Stimulated activated CD8-positive, alpha-beta memory T cell treated with anti-CD3 and anti-CD28 coated beads, Interleukin-2, amount 100 ng/mL, for 1 hour (primary cell): Measurements from ENCODE around the gene NAMPT.
"Not testable (repeated sequence)": the region's sequence is repeated elsewhere in the genome, so short reads cannot be mapped to it uniquely, and the experiment has no call there.

ENCODE experiments used
- DNase-seq, 2 donors: peaks; one replicate each; pipeline ENCODE4 v3.0.0-alpha.2; 2020; ENCODE audit warnings: low read depth in 2 of 2

The NAMPT gene

DNA sequence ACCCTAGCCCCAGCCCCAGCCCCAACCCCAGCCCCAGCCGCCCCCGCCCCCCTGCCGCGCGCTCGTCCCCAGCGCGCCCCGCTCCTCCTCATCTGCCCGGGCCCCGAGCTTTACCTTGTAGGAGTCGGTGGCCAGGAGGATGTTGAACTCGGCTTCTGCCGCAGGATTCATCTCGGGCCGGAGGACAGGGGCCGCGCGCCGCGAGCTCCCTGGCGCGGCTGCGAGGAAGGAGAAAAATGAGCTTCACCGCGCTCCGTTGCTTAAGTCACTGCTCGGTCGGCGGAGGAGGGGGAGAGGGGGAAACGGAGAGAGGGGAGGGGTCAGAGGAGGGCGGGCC, at the start of gene NAMPT:
TSS of gene NAMPT (minus strand) at position 270 of the 337 bp plus-strand sequence. CDS start at position 171, 99 bp downstream.
- no peak for DNase-seq

DNA sequence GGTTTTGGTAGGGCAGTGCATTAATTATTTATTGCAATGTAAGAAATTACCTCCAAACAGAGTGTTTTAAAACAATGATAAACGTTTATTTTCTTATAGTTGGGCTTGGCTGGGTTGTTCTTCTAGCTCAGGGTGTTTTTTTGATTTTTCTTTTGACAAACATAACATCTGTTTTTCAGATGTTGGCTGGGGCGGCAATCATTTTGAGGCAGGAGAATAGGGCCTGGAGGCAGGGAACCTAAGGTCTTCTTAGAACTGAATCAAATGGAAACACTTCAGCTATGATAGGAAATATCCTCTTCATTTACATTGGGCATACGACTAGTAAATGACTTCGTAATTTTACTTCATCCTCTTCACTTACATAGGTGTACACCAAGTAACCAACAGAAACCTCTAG, 47.4 kb upstream of the NAMPT start:
- DNase-seq: no peak

DNA sequence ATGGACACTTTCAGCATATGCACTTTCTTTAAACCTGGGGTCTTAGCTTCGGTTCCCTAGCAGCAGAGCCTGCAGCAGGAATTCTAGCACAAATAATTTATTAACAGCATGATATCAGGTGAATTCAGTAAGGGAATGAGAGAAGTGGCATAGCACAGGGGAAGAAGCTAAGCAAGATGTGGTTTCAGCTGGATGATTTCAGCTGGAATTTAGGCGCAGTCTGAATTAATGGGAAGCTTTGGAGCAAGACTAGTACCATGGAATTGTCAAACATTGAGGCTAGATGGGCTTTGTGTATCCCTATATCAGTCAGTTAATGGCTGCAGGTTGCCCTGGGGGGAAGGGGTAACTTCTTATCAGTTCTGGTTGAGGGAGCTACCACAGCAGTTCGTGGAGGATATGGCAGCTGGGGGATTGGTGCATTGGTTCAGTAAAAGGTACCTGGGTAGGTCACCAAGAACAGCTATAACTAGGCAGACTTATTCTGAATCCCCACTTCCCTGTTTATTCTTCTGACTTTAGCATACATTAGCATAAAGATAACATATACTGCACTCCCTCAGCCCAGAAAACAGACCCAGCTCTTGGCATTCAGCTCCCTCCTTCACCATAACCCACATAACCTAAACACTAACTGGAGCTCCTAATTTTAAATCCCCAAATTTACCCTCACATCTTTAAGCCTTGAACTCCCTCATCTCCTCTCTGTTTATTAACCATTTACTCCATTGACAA, 46.8 kb upstream of the NAMPT start:
- DNase-seq: no peak

DNA sequence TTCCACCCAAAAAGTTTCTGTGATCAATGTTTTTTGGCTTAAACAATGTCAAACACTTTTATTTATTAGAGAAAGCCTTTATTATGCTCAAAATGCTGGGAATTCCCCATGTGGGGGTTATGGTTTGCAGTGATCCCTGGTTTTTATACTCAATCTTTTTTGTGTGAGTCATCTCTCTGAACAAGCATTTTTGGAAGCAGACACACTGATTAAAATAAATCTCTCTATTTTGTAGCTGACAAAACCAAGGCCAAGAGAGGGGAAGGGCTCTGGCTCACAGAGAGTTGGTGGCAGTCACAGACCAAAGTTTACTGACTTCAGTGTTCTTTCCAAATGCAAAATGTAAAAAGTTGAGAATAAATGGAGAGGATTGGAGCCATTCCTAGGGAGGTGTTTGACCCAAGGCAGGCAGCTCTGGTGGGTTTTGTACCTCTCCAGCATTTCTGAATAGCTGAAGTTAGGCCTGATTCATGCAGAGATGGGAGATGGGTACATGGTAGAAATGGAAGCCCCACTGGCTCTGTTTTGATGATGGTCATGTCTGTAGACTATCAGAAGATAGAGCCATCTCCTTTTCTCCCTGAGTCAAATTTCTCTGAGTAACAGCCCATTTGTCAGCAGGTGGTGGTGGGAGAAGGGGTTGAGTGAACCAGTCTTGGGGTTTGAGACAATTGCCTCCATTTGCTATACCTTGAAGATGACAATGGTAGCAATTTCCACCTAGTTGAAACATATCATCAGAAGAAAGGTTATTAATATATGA, 45.4 kb upstream of the NAMPT start:
- no peak for DNase-seq

DNA sequence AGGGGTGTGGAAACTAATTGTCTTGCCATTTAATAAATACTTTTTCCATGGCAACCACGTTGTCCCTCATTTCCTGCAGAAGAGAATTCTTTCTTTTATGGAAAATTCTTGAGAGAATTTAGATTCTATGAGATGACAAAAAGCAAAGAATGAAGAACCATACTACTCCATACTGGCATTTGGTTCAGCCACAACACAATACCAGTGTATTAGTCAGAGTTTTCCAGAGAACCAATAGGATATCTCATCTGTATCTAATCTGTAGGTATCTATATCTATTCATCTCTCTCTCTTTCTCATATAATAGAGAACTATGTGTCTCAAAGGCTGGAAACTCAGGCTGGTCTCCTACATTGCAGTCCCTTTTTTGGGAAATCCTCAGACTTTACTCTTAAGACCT, 44.6 kb upstream of the NAMPT start:
- no peak for DNase-seq

DNA sequence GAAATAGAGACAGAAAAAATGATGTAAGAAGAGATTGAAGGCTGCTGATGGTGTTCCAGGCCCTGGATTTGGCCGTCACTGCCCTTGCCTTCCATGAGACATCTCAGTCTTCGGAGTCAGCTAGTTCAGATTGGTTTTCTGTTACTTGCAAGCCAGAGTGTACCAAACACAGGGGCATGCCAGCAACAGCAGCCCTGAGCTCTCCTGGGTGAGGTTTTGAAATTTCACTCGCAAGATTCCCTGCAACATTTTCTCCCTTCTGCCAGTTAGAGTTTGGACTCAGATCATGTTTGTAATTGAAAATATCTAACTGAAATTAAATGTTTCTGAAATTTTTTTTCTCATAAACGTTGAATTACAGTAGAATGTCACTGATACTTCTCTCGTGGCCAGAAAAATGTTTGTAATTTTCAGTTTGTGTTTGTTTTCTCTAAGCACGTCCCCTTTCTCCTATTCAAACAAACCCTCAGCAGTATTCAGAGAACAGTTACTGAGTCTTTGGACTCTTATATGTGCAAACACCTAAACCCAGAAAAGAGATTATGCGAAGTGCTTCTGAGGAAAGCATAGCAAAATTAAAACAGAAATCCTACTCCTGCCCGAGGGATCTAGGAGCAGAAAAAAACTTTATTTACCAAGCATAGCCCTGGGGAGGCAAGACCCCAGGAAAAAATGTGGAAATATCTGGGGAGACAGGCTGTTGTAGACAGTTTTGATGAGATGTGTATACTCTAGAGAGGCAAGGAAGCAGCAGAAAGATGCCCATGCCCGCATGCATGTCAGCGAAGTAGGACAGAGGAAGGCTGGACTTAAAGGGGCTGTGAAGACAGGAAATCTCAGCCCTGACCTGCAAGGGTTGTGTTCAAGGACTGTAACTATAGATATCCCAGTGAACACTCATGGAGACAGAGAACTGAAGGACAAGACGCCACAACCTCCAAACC, 43.0 kb upstream of the NAMPT start:
- no peak for DNase-seq

DNA sequence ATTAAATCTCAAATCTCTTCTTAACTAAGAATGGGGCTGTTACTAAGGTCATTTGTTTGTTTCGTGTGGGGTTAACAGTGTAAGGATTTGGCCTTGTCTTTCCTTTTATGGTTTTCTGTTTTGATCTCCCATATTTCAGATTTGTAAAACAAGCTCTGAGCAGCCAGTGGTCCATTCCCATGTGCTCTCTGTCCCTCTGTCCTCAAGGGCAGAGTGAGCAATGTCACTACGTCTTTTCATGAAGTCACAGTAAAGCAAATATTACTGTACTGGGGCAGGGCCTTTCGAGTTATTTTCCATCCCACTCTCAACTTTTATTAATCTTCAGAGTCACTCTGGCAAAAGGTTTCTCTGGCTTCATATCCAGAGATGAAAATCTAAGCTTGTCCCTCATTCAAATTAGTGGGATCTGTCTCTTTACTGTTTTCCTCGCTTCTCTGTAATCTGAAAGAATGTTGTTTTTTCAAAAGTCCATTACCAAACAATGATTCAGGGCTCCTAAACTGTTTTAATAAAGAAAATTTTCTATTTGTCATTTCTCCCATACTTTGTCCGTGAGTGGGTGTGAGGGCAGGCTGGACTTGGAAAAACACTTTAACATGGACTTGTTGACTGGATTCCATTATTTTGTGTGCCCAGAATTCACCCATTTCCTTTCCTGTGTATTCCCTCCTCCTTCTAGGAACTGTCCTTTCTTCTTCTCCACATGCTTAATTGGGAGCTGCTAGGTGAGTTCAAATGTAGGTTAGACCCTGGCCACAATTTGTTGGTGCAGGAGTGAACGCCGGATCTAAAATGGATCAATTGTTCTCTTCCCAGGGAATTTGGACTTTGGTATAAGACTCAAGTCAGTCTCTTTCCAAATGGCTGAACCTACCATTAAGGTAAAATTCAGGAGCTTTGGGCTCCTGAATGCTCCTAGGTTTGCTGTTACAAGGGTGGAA, 42.1 kb upstream of the NAMPT start:
- no peak for DNase-seq

DNA sequence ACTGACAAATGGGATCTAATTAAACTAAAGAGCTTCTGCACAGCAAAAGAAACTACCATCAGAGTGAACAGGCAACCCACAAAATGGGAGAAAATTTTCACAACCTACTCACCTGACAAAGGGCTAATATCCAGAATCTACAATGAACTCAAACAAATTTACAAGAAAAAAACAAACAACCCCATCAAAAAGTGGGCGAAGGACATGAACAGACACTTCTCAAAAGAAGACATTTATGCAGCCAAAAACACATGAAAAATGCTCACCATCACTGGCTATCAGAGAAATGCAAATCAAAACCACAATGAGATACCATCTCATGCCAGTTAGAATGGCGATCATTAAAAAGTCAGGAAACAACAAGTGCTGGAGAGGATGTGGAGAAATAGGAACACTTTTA, 39.7 kb upstream of the NAMPT start:
- DNase-seq: not testable (repeated sequence)

DNA sequence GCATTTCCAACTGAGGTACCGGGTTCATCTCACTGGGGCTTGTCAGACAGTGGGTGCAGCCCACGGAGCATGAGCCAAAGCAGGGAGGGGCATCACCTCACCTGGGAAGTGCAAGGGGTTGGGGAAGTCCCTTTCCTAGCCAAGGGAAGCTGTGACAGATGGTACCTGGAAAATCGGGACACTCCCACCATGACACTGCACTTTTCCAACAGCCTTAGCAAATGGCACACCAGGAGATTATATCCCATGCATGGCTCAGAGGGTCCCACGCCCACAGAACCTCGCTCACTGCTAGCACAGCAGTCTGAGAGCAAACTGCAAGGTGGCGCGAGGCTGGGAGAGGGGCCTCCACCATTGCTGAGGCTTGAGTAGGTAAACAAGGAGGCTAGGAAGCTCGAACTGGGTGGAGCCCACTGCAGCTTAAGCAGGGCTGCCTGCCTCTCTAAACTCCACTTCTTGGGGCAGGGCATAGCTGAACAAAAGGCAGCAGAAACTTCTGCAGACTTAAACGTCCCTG, 35.5 kb upstream of the NAMPT start:
- not testable (repeated sequence) for DNase-seq

DNA sequence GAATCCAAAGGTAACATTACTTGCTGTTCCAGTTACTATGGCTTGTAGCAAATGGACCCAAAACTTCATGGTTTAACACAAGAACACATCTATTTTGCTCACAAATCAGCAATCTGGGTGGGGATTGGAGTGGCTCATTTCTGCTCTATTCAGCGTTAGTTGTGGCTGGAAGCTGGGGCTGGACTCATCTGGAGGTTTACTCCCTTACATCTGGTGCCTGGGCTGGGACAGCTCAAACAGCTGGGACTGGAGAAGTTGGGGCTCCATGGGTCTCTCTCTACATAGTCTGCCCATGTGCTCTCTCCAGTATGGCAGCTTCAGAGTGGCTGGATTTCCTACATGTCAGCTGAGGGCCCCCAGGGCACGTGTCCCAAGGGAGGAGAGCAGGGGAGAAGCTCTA, 33.7 kb upstream of the NAMPT start:
- no peak for DNase-seq

DNA sequence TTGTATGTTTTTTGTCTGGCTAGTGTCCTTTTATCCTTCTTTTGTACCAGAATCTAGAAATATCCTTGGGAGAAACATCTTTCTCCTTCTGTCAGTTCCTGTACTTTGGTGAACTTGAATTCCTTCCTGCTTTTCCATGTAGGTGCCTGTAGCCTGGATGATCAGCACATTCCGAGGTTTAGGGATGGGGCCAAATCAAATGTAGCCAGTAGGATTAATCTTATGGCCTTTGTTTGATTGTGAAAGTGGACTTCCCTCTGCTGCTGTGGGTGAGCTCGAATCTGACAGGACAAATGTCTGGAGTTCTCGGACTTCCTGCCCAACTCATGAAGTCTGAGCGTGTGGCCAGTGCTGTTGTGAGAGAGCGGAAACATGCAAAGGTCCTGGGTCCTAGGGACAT, 33.2 kb upstream of the NAMPT start:
- no peak for DNase-seq

DNA sequence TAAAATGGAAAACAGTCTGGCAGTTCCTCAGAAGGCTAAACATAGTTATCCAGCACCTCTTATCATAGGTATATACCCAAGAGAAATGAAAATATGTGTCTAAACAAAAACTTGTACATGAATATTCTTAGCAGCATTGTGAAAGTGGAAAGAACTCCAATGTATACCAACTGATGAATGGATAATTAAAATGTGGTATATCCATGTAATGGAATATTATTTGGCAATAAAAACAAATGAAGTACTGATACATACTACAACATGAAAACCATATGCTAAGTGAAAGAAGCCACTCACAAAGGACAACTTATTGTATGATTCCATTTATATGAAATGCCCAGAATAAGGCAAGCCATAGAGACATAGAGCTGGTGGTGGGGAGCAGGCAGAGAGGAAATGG, 32.2 kb upstream of the NAMPT start:
- no peak for DNase-seq

DNA sequence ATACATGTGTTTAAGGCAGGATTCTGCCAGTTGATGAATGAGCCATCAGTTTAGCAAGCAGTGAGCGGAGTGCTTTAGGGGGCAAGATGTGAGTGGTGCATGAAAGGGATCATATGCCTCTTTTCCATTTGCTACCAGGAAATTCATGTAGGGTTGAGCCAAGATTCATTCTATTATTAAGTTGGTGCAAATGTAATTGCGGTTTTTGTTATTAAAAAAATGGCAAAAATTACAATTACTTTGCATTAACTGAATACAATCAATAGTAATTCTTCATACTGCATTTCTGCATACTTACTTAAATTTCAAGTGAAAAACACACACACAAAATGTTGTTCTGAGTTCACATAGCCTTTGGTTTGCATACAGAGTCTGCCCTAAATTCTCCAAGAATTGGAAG, 30.1 kb upstream of the NAMPT start:
- no peak for DNase-seq

DNA sequence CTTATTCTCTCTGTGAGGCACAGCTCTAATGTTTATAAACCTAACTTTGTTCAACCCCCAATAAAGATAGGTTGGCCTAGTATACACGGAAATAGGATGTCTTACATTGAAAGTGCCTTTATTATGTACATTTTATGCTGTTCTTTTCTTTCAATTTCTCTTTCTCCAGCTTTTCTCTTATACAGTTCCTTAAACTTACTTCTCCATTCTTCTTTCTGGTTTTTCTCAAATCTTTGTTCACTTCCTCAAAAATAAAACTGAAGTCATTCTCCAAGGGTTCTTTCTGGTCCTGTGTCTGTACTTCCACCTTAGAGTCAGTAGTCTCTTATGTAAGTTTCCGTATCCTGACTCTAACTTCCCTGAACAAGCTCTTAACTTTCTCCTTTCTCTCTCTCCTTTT, 29.2 kb upstream of the NAMPT start:
- DNase-seq: no peak

DNA sequence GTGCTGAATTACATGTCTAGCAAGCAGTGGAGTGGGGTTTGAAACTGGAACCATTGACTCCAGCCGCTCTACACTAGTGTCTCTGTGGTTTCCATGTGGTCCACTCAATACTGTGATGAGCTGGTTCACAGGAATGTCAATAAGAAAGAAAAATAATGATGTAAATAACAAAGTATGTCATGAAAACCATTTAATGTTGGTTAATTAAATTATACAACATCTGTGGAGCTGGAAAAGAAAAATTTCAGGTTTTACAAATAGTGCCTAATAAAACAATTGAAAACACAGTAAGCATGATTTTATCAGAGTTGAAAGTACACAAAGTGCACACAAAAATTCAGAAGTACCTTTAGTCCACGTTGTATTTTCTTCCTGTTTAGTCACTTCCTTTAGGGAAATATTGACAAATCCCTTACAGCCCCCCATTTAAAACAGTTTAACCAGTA, 28.7 kb upstream of the NAMPT start:
- DNase-seq: no peak

DNA sequence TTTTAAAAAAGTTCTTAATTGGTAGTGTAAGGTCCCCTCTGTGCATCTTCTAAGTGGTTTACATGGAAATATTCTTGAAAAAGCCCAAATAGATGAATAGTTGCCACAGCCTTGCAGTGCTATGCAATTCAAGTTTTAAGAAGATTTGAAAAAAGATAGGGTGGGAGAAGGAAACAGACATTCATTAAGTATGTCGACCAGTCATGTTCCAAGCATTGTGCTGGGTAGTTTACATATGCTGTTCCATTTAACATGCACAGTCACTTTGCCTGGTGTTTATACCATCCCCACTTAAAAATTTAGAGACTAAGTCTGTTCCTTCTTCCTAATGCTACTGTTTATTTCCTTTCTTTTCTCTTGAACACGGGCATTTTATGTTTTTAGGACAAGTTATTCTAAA, 28.1 kb upstream of the NAMPT start:
- DNase-seq: no peak

DNA sequence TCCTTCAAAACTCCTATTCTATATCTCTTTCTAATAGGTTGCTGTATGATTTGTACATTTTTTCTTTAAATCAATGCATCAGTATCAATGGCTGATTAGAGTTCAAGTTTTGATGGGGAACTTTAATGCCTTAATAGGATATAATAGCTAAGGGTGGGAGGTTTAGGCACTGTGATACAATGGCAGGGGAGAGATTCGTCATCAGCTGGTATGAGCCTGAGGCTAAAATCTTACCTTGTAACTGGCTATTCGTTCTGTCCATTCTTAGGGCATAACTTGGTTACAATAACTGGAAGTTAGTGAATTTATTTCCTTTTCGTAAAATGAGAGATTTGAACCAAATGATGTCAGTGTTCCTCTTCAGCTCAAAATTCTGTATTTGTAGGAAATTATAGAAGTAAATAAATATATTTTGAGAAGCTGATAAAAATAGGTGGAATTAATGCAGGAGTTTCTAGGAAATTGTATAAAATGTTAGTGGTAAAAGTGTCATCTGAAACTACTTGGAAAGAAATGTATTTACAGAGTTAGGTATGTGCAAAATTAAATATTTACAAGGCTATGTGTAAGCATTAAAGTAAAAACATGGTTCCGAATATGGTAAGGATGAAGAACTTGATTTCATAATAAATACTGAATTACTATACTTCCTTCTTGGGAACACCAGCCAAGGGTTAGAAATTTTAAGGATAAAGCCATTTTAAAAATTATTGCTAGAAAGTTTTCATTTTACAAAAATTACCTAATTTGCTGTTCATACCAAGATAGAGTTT, 27.5 kb upstream of the NAMPT start:
- DNase-seq: no peak

DNA sequence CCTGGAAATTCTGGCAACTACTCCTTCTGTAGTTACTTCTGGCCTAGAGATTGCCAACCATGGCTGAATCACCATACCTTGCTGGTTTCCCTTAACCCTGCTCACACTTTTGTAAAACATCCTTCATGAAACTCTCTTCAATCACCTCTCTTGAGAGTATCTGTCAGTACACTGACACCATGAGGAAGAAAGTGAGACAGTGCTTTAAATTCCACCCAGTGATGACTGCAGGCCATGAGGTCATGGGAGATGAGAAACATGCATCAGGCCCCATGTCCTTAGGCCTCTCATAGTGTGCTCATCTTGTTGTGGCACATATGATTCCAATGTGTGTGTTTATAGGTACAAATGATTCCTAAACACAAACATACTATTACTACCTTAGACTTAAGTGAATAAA, 24.6 kb upstream of the NAMPT start:
- no peak for DNase-seq

DNA sequence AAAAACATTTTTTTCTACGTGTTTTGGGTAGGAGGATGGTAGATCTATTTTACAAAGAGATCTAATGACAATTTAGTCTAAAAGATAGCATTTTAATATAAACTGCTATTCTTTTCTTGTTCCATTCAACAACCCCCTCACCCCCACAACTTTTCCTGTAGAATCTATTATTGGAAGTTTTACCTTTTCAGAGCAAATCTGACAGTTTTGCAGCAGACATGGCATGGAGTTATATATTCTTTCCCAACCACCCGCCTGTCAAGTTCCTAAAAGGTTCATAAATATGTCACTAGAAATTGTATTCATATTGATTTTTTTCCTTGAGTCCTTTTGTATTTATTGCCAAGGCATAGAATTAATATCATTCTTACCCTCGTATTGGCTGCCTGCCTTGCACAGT, 21.5 kb upstream of the NAMPT start:
- no peak for DNase-seq

DNA sequence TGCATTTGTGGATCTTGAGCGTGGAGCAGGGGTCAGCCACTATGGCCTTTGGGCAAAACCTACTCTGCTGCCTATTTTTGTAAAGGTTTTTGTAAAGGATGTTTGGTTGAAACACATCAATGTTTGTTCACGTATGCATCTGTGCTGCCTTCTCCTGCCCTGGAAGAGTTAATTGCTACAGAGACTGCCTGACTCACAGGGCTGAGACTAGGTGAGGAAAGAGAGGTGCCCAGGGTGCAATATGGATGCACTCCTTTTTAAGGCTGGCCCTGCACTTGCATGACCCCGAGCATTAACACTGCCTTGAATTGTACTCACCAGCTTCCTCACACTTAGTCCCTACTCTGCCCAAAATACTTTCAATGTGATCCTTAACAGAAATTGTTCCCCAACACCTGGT, 20.9 kb upstream of the NAMPT start:
- DNase-seq: no peak
